Forelimb muscle (tissue), 1 donor: Measurements from ENCODE around the gene CCDC88B. TPM values are rescaled to one million over a fixed set of nuclear protein-coding genes. Genes with fewer than 3 reads are reported as not detected.
"Not testable (repeated sequence)": the region's sequence is repeated elsewhere in the genome, so short reads cannot be mapped to it uniquely, and the experiment has no call there.

Experiments
- DNase-seq: peaks from one replicate; pipeline ENCODE4 v3.0.0-alpha.2; 2013; ENCODE audit warnings: low read depth
- polyA plus RNA-seq: library from polyadenylated mRNA; unstranded; fragments of 120-200 nt; gene quantifications from one replicate; pipeline ENCODE4 v1.2.1, GENCODE V29; 2013; ENCODE audit not compliant: insufficient read length

The CCDC88B gene
- polyA plus RNA-seq, 1 donor, result 3.9 TPM

DNA sequence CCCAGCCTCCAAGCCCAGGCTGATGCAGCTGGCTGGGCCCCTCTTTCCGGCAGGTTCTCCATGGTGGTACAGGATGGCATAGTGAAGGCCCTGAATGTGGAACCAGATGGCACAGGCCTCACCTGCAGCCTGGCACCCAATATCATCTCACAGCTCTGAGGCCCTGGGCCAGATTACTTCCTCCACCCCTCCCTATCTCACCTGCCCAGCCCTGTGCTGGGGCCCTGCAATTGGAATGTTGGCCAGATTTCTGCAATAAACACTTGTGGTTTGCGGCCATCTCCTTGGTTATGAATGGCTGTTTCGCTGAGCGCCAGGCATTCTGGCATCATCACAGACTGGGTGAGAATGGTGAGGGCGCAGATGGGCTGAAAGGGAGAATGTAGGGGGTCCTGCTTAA, 18.5 kb upstream of the CCDC88B start:
- no peak for DNase-seq

DNA sequence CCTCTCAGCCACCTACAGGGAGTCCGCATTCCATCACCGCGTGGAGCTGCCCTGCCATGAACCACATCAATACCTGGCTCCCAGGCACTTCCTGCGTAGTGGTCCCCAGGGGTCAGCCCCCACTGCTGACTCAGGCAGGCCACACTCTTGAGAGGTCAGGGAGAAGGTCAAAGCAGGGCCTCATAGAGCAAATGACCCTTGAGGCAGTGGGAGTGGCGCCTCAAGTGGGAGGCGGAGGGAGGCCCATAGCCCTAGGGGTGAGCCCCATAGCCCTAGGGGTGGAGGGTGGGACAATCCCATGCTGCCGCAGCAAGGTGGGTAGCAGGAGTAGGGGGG, 17.1 kb upstream of the CCDC88B start:
- no peak for DNase-seq

DNA sequence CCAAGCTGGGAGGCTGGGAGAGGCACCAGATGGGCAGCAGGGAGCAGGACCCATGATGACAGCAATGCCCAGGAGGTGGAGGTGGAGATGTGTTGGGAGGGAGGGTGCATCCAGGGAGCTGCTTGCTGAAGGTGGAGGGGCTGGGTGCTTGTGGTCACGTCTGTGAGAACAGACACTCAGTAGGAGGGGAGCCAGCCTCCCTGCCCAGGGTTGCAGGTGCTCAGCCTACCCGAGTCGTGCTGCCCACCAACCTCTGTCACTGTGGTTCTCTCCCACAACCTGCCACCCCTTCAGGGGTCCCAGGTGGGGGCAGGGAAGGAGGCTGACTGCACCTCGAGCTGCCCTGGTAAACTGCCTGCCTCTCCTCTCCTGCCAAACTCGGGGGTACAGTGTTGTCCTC, 16.6 kb upstream of the CCDC88B start:
- no peak for DNase-seq

DNA sequence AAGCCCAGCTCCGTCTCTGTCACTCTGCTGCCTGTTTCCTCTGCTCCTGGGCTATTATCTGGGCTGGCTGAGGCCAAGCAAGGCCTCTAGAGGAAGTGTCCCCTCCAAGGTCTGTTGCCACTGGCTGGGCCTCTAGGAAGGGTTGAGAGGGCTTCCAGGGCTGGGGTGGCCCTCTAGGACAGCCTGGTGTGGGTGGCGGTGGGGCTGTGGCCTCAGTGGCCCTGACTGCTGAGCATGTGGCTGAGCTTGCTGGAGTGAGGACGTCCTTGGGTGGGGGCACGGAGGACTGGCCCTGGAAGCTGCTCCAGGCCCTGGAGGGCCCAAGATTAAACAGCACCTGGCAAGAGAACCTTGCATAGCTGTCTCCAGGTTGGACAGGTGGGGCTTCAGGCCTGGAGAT, 16.0 kb upstream of the CCDC88B start:
- DNase-seq, result not testable (repeated sequence)

DNA sequence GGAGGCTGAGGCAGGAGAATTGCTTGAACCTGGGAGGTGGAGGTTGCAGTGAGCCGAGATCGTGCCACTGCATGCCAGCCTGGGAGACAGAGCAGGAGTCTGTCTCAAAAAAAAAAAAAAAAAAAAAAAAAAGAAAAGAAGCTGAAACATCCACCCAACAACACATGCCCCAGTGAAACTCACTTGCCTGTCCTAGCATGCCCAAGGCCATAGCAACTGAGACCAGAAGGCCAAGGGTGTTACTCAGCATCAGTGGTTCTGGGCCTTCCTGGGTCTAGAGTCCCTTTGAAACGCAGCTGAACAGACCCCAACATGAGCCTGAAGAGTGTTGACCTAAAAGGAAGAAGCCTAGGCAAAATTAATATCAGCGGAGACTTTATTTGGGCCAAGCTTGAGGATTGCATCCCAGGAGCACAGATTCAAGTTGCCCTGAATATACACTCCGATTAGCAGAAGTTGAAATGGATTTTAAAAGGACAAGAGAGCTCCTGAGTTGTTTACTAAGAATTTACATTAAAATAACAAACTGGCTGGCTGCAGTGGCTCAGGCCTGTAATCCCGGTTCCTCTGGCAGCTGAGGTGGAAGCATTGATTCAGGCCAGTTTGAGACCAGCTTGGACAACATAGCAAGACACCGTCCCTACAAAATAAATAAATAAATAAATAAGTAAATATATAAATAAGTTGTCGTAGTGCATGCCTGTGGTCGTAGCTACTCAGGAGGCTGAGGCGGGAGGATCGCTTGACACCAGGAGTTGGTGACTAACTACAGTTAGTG, 15.1 kb upstream of the CCDC88B start:
- no peak for DNase-seq

DNA sequence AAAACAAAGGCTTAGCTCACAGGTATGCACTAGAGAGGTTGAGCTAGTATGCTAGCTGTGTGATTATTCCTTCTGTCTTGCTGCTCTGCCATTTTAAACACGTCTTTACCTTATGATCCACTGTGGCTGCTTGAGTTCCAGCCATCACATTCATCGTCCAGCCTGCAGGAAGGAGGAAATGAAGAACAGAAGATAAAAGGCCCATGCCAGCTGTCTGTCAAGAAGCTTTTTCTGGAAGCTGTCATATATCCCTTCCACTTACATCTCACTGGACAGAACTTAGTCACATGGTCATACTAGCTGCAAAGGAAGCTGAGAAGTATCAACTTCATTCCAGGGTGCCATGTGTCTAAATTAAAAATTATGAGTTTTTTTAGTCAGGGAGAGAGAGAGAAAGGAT, 12.6 kb upstream of the CCDC88B start:
- no peak for DNase-seq

DNA sequence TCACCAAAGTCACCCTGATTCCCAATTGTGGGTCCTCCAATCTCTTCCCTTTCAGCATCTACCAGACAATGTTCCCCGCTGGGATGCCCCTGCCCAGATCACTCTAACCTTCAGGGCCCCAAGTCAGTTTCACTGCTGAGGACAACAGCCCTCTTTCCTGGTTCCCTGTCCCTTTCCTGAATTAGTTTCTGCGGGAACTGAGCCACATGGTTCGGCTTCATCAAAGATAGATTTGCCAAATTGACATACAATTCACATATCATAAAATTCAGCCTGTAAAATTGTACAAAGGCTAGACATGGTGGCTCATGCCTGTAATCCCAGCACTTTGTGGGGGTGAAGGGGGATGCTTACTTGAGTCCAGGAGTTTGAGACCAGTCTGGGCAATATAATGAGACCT, 12.0 kb upstream of the CCDC88B start:
- no peak for DNase-seq

DNA sequence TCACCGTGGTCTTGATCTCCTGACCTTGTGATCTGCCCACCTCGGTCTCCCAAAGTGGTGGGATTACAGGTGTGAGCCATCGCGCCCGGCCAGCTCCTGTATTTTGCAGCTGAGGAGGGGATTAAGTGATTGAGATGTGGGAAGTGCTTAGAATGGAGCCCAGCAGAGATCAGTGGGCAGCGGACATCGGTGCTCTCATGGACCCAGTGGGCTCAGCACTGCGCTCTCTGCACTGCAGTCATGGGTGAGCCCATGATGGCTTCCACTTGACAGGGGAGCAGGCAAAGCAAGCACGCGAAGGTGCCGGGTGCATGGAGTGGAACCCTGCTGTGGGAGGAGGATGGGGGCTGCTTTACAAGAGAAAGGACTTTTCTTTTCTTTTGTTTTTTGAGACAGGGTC, 9.1 kb upstream of the CCDC88B start:
- no peak for DNase-seq

DNA sequence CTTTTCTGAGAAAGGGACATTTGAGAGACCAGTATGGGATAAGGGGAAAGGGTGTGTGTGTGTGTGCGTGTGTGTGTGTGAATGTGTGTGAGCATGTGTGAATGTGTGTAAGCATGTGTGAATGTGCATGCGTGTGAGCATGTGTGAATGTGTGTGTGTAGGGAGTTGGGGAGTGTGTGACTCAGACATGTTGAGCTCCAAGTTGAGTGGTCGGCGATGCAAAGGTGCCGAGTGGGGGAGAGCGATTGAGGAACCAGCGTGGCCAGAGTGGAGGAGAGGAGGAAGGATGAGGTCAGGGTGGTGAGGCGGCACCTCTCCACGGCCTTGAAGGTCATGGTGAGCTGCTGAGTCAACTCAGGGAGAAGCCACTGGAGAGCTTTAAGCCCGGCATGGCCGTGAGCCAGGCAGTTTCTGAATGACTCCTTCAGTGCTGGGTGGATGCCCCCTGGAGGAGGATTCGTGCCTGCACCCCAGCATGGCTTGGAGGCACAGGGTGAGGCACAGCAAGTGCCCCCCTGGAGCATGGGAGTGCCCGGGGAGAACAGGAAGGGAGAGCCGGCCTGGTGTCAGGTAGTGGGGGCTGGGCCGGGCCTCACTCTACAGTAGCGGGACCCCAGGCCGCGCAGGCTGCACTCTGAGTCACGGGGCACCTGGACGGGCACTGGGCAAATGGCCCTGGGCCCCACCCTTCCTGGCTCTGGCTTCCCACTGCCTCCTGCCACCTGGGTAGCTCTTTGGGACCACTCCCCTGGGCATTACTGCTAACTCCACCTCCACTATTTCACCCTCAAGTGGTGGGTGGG, 8.2 kb upstream of the CCDC88B start:
- DNase-seq, result no peak

DNA sequence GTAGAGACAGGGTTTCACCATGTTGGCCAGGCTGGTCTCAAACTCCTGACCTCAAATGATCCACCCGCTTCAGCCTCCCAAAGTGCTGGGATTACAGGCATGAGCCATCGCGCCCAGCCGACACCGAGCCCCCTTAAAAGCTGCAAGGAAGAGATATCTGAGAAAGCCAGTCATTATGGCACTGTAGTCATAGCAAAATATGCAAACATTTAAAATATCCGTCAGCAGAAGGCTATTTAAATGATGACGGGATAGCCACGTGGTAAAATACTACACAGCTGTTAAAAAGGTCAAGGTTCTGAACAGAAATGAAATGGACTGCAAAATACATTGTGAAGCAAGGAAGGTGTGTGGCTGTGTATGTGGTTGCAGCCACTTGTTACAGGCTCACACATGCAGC, 6.4 kb upstream of the CCDC88B start:
- DNase-seq, result no peak

DNA sequence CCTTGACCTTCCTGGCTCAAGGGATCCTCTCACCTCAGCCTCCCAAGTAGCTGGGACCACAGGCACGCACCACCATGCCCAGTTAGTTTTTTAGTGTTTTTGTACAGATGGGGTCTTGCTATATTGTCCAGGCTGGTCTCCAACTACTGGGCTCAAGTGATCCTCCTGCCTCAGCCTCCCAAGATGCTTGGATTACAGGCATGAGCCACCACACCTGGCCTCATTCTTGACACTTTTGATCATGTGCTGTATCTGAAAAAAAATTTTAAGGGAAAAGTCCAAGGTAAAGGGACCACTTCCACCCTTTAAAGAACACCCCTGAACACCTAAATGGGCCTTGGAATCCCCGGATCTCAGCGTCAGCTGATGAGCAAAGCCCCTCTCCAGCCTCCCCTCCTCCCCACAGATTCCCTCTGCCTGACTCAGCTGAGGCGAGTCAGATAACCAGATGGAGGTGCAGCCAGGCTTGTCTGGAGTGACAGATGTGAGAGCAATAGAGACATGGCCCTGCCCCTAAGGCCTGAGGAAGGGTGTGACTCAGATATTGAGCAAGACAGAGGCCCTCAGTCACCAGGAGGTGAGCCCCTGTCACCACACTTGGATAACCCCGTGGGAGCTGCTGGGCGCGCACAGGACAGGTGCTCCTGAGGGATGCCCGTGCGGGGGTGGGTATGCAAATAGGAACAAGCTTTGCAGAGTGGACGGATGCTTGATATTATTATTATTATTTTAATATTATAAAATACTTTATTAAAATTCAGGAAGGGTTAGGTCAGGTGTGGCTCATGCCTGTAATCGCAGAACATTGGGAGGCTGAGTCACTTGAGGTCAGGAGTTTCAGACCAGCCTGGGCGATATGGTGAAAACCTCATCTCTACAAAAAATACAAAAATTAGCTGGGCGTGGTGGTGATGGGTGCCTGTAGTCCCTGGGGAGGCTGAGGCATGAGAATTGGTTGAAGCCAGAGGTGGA, 5.0 kb upstream of the CCDC88B start:
- DNase-seq, result no peak

DNA sequence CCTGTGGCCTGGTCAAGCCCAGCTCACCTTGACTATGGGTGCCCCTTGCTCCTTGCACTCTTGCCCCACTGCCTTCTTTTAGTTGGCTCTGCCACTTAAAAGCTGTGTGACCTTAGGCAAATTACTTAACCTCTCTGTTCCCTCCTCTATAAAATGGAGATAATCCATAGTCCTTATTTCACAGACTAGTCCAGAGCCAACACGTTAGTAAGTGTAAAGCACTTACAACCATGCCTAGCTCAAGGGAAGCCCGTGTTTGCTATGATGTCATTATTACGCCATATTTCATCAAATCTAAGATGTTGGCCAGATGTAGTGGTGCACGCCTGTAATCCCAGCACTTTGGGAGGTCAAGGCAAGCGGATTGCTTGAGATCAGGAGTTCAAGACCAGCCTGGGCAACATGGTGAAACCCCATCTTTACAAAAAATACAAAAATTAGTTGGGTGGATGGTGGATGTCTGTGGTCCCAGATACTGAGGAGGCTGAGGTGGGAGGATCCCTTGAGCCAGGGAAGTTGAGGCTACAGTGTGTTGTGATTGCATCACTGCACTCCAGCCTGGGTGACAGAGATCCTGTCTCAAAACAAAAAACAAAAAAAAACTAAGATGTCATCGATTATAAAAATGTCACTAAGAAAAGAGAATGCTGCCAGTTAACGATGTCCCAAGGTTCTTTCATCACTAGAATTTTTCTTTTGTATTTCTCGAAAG, 2.3 kb upstream of the CCDC88B start:
- DNase-seq, result no peak

DNA sequence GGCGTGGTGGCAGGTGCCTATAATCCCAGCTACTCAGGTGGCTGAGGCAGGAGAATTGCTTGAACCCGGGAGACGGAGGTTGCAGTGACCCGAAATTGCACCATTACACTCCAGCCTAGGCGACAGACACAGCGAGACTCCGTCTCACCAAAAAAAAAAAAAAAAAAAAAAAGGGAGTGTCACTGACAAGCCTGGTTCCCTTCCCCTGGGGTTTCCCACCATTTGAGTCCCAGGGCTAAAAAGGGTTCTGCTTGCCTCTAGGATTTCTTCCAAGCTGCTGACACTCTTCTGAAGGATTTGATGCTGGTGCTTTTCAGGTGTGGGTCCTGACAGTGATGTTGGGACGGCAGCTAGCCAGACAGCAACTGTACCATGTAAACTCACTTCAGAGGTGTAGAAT, 1.3 kb upstream of the CCDC88B start:
- no peak for DNase-seq

DNA sequence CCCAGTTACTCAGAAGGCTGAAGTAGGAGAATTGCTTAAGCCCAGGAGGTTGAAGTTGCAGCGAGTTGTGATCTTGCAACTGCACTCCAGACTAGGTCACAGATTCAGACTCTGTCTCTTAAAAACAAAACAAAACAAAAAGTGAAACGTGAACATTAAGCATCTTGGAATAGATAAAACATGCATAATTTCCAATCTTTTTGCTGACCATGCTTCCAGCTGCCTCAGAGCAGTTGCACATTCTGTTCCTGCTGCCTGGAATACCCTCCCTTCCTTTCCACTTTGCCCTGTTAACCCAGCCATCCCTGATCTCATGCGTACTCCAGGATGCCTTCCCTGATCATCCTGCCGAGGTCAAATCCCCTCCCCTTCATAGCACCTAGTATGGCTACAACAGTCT, 718 bp upstream of the CCDC88B start:
- DNase-seq, result no peak

DNA sequence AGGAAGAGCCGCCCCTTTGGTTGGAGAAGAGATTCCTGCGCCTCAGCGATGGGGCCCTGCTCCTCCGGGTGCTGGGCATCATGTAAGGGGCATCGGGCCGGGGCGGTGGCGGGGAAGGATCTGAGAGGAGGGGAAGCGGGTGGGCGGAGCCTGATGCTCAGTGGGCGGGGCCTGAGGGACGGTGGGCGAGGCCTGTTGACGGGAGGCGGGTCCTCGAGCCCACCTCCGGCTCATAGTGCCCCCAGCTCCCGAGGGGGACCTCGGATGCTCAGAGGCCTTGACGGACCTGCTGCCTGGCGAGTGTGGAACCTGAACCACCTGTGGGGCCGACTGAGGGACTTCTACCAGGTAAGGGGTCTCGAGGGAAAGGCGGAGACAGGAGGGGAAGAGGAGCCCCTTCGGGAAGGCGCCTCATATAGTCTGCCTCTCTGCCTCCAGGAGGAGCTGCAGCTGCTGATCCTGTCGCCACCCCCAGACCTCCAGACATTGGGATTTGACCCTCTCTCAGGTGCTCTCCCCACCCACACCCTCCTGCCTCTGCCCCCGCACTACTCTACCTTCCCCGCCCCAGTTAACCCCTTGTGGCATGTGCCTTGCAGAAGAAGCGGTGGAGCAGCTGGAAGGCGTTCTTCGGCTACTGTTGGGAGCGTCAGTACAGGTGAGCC, 799 bp downstream of the CCDC88B start:
- no peak for DNase-seq

DNA sequence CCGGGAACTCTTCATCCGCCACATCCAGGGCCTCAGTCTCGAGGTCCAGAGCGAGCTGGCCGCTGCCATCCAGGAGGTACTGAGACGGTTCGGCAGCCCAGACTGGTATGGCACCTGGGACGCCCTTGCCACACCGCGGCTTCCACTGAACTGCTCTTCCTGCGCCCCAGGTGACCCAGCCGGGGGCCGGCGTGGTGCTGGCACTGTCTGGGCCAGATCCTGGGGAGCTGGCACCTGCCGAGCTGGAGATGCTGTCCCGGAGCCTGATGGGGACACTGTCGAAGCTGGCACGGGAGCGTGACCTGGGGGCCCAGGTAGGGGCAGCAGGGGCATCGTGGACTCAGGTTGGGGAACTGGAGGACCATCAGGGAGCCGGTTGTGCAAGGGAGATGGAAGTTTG, 1.4 kb downstream of the CCDC88B start:
- DNase-seq, result no peak

DNA sequence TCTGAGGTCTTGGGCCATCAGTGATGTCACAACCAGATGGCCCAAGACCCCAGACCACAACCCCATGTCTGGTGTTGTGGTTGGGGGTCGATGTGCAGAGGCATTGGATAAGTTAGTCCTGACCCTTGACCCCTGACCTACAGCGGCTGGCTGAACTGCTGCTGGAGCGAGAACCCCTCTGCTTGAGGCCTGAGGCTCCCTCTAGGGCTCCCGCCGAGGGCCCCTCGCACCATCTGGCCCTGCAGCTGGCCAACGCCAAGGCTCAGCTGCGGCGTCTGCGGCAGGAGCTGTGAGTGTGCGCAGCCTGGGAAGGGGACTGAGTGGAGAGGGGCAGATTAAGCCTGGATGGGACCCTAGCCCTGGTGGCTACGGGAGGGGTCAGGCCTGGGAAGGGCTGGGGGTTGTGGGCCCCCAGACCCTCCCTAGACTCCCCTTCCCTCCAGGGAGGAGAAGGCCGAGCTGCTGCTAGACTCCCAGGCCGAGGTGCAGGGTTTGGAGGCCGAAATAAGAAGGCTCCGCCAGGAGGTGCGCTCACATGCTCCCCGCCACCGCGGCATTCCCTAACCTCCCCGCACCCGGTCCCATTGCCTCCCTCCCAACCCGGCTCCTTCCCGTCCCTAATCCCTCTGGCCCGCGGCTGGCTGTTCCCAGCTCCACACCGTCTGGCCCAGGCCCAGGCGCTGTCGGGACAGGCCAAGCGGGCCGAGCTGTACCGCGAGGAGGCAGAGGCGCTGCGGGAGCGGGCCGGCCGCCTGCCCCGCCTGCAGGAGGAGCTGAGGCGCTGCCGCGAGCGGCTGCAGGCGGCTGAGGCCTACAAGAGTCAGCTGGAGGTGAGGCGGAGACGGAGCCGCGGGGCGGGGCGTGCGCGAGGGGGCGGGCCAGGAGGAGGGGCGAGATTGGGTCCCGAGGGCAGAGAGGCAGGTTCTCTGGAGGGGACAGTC, 2.1 kb downstream of the CCDC88B start:
- no peak for DNase-seq

DNA sequence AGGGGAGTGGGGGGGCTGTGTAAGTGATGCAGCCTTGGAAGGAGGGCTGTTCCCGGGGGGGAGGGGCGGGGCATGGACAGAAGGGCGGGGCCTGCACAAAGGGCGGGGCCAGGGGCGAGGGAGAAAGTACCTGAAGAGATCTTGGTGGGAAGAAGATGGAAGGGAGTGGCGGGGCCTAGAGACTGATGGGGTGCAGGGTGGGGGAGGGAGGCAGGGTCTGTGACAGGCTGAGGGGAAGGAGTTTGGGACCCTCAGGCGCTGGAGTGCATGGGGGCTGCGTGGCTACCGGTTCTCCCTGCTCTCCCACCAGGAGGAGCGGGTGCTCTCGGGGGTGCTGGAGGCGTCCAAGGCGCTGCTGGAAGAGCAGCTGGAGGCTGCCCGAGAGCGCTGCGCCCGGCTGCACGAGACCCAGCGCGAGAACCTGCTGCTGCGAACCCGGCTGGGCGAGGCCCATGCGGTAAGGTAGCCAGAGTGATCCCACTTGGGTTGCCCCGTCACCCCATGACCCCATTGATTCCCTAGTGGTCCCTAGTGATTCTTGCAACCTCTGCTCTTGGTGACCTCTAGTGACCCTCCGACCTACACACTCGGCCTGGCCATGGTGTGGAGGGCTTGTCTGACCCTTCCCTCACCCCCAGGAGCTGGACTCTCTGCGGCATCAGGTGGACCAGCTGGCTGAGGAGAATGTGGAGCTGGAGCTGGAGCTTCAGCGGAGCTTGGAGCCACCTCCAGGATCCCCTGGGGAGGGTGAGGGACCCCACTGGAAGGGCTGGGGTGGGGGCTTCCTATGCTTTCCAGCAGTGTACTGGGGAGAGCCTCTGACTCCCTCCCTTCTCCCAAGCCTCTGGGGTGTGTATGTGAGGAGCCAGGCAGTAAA, 3.1 kb downstream of the CCDC88B start:
- no peak for DNase-seq
